ENCODE measurements around the gene CHST3.

DNA sequence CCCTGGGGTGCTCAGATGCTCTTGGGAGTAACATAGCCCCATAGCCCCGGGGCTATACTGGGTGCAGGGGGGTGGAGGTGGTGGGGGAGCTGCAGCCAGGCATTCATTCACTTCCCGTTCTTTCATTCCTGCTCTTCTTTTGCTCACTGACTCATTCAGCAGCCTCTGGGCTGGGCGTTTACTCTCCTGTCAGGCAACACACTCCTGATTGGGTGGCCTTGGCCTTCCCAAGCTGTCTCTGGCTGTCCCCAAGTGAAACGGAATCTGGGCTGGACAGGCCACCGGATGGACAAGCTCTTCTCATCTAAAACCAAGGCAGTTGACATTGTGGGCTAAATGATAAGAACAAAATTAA, 34.6 kb downstream of the CHST3 start:
- no peak for TF ChIP-seq SPI1 (IDR thresholded peaks at IDR 0.05; ENCODE audit: low read depth, low read length)
- TF ChIP-seq POLR2AphosphoS5 (IDR thresholded peaks at IDR 0.05; ENCODE audit: low read depth, low read length): no peak
- TF ChIP-seq PAX5 (IDR thresholded peaks at IDR 0.05; ENCODE audit: insufficient read depth, low read length, severe bottlenecking): no peak
- no peak for TF ChIP-seq POLR2A (IDR thresholded peaks at IDR 0.05; ENCODE audit: low read depth, low read length)
